HCT116 (cell line): ENCODE measurements around the gene NUDT2. TPM values are rescaled to one million over a fixed set of nuclear protein-coding genes. Genes with fewer than 3 reads are reported as not detected.

Experiments
- ATAC-seq: fragments of 200-7000 bp; cut with Tn5 transposase; 2 replicates; pipeline ENCODE4 v1.9.1; 2020; ENCODE audit warnings: mild to moderate bottlenecking, moderate library complexity
- BruUV-seq: library from RNA; stranded (reverse); fragments of 400-500 nt; replicated peaks from 2 replicates; lab custom pipeline; 2021; lab: Mats Ljungman, UMichigan
- CTCF ChIA-PET: fragments of 300-600 bp; sonication (Branson Sonifier 250); formaldehyde crosslinking; loops from one replicate; lab custom pipeline; 2021; ENCODE audit warnings: antibody characterized with exemption; lab: Charles Lee
- POLR2A ChIA-PET: fragments of 300-600, 350-600 bp; sonication (Branson Sonifier 250); formaldehyde crosslinking; loops from one replicate; lab custom pipeline; 2021; ENCODE audit warnings: antibody characterized with exemption; lab: Charles Lee
- RAD21 ChIA-PET, 2 experiments: fragments of 300-600 bp; sonication (Branson Sonifier 250); formaldehyde crosslinking; loops; one replicate each; lab custom pipeline; 2023; ENCODE audit warnings: low total read pairs in 2 of 2; ENCODE audit not compliant: uncharacterized antibody in 2 of 2, unreplicated experiment in 2 of 2, low non-redundant PET in 1 of 2; lab: Charles Lee
- DNase-seq: peaks from one replicate; pipeline ENCODE4 v3.0.0-alpha.2; 2010; ENCODE audit warnings: low read depth, low spot score
- H2AFZ ChIP-seq: fragments of 200-600 bp; shearing (Covaris generic), sonication (generic); 2 replicates; pipeline ENCODE4 v1.6.1; 2017; ENCODE audit warnings: low read depth, mixed run types, mixed read lengths, antibody characterized with exemption, low read length; ENCODE audit not compliant: poor library complexity, severe bottlenecking
- H3K27ac ChIP-seq: 2 replicates; pipeline ENCODE4 v1.5.1; 2012; ENCODE audit warnings: low read depth, low read length
- H3K27me3 ChIP-seq: fragments of 200-600 bp; sonication (generic); 2 replicates; pipeline ENCODE4 v1.6.1; 2016; ENCODE audit warnings: mixed run types, low read length, mixed read lengths; ENCODE audit not compliant: insufficient read depth
- H3K36me3 ChIP-seq, 2 experiments: fragments of 200-500 bp in 1 of 2; fragments of 200-600 bp in 1 of 2; sonication (Bioruptor generic) in 1 of 2; sonication (generic) in 1 of 2; 2 replicates each; pipeline versions ENCODE4 v1.5.1 to v1.6.1; 2014 to 2016; ENCODE audit warnings: low read length in 2 of 2, inconsistent platforms in 1 of 2, mixed read lengths in 1 of 2, mixed run types in 1 of 2; ENCODE audit not compliant: insufficient read depth in 2 of 2, control insufficient read depth in 1 of 2
- H3K4me1 ChIP-seq, 2 experiments: fragments of 200-600 bp in 1 of 2; sonication (generic) in 1 of 2; 2 replicates each; pipeline versions ENCODE4 v1.5.1 to v1.6.1; 2012 to 2017; ENCODE audit warnings: low read length in 2 of 2, inconsistent platforms in 1 of 2, mild to moderate bottlenecking in 1 of 2, mixed read lengths in 1 of 2, mixed run types in 1 of 2, moderate library complexity in 1 of 2; ENCODE audit not compliant: insufficient read depth in 2 of 2, control insufficient read depth in 1 of 2
- H3K4me2 ChIP-seq: fragments of 200-600 bp; sonication (generic); 2 replicates; pipeline ENCODE4 v1.6.1; 2017; ENCODE audit warnings: mixed run types, low read length, mixed read lengths
- H3K4me3 ChIP-seq, 2 experiments: fragments of 200-600 bp in 1 of 2; sonication (generic) in 1 of 2; replicated peaks in 1 of 2; 2 replicates each; pipeline ENCODE4 v1.5.1; 2011 to 2016; ENCODE audit warnings: low read length in 2 of 2, control low read depth in 1 of 2, low read depth in 1 of 2, mild to moderate bottlenecking in 1 of 2, mixed read lengths in 1 of 2, mixed run types in 1 of 2
- H3K79me2 ChIP-seq: fragments of 200-600 bp; sonication (generic); 2 replicates; pipeline ENCODE4 v1.6.1; 2017; ENCODE audit warnings: mild to moderate bottlenecking, mixed run types, low read length, moderate library complexity, mixed read lengths; ENCODE audit not compliant: insufficient read depth
- H3K9ac ChIP-seq: fragments of 200-600 bp; sonication (generic); 2 replicates; pipeline ENCODE4 v1.6.1; 2016; ENCODE audit warnings: low read length, mixed read lengths
- H3K9me2 ChIP-seq: fragments of 200-600 bp; sonication (generic), shearing (Covaris generic); 2 replicates; pipeline ENCODE4 v1.6.1; 2017; ENCODE audit warnings: mixed run types, mild to moderate bottlenecking, moderate library complexity; ENCODE audit not compliant: insufficient read depth
- H3K9me3 ChIP-seq, 2 experiments: fragments of 200-500 bp in 1 of 2; fragments of 200-600 bp in 1 of 2; sonication (Bioruptor generic) in 1 of 2; sonication (generic) in 1 of 2; 2 replicates each; pipeline ENCODE4 v1.6.1; 2014 to 2017; ENCODE audit warnings: low read length in 2 of 2, mixed read lengths in 2 of 2, inconsistent platforms in 1 of 2, low read depth in 1 of 2, mild to moderate bottlenecking in 1 of 2, mixed run types in 1 of 2, moderate library complexity in 1 of 2; ENCODE audit not compliant: control insufficient read depth in 1 of 2, insufficient read depth in 1 of 2
- H4K20me1 ChIP-seq: fragments of 200-600 bp; sonication (generic), shearing (Covaris generic); 2 replicates; pipeline ENCODE4 v1.6.1; 2017; ENCODE audit warnings: mixed run types, mild to moderate bottlenecking, moderate library complexity; ENCODE audit not compliant: insufficient read depth
- CBX3 ChIP-seq: IDR thresholded peaks from 2 replicates; pipeline ENCODE4 v1.6.1; 2012; ENCODE audit warnings: low read depth
- CEBPB ChIP-seq: IDR thresholded peaks from 2 replicates; pipeline ENCODE4 v1.6.1; 2012; ENCODE audit warnings: low read depth
- EZH2phosphoT487 ChIP-seq: fragments of 200-600 bp; IDR thresholded peaks from 2 replicates; pipeline ENCODE4 v1.6.1; 2018; ENCODE audit warnings: antibody characterized with exemption, borderline replicate concordance
- FOSL1 ChIP-seq: IDR thresholded peaks from 2 replicates; pipeline ENCODE4 v1.6.1; 2012; ENCODE audit warnings: low read depth
- JUND ChIP-seq: IDR thresholded peaks from 2 replicates; pipeline ENCODE4 v1.6.1; 2012
- POLR2A ChIP-seq: IDR thresholded peaks from 2 replicates; pipeline ENCODE4 v1.7.0; 2011; ENCODE audit warnings: borderline replicate concordance; ENCODE audit not compliant: insufficient read depth, insufficient read length; ENCODE audit errors: extremely low read depth
- POLR2AphosphoS5 ChIP-seq: IDR thresholded peaks from 2 replicates; pipeline ENCODE4 v1.6.1; 2011; ENCODE audit warnings: mild to moderate bottlenecking, low read depth, low read length, moderate library complexity
- RAD21 ChIP-seq: IDR thresholded peaks from 2 replicates; pipeline ENCODE4 v1.6.1; 2012; ENCODE audit warnings: low read depth, mild to moderate bottlenecking
- SP1 ChIP-seq: IDR thresholded peaks from 2 replicates; pipeline ENCODE4 v1.6.1; 2012; ENCODE audit warnings: low read depth
- SRF ChIP-seq: IDR thresholded peaks from 2 replicates; pipeline ENCODE4 v1.6.1; 2012; ENCODE audit warnings: low read depth
- ZFX ChIP-seq: fragments of 450-650 bp; IDR thresholded peaks from 2 replicates; pipeline ENCODE4 v1.6.1; 2017
- intact Hi-C: fragments of 100-400 bp; cut with micrococcal nuclease; formaldehyde crosslinking; loops from 2 replicates; pipeline ENCODE4 v1.10.0; 2022
- total RNA-seq: library from RNA; stranded (reverse); gene quantifications from one replicate; pipeline ENCODE4 v1.2.1, GENCODE V29; 2021; ENCODE audit not compliant: unreplicated experiment
- TF ChIP-seq, protein P1 (sequence below): IDR thresholded peaks from 2 replicates; pipeline ENCODE4 v1.6.1; 2011; ENCODE audit warnings: mild to moderate bottlenecking, low read length, moderate library complexity; ENCODE audit not compliant: insufficient replicate concordance; ENCODE audit errors: extremely low read depth
- TF ChIP-seq, protein P2 (sequence below): IDR thresholded peaks from 2 replicates; pipeline ENCODE4 v1.6.1; 2012
- TF ChIP-seq, protein P3 (sequence below), 3 experiments: fragments of 200-600 bp in 1 of 3; sonication (generic) in 1 of 3; IDR thresholded peaks in 2 of 3; conservative IDR thresholded peaks in 1 of 3; 2 replicates each; pipeline ENCODE4 v1.5.1; 2012 to 2017; ENCODE audit warnings: low read depth in 2 of 3, low read length in 2 of 3, antibody characterized with exemption in 1 of 3, borderline replicate concordance in 1 of 3, control low read depth in 1 of 3, mild to moderate bottlenecking in 1 of 3, mixed read lengths in 1 of 3, mixed run types in 1 of 3, moderate library complexity in 1 of 3; ENCODE audit not compliant: insufficient read depth in 1 of 3

The NUDT2 gene
- total RNA-seq, 1 experiment from 2014 or later = 39.3 TPM

DNA sequence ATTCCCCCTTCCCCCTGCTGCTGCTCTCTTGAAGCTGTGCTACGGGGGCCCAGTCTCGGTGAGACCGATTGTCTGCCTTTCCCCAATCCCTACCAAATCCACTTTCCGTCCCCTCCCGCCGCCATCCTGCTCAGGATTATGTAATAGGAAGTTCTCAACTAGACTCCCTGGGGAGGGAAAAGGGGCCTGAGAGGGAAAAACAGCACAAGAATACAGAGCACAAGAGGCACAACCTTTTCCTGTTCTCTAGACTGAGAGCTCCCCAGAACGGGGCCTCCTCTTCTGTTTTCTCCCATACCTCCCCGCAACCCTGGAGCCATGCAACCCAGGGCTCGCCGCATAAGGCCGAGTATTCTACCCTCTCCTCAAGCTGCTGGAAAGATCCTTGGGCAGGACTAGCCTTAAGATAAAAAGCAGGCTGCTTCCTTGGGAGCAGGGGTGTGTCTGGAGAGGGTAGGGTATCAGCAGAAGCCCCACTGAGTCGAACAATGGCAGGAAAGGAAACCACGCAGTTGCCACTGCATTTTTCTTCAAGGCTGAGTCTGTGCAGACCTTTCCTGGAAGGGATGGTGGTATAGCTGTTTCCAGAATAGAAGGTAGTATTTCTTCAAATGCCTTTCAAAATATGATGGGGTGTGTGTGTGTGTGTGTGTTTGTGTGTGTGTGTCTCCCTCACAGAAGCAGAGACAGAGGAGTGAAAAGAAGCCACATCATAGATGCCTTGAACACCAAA lies 34.4 kb downstream of the NUDT2 start (continued):
- TF ChIP-seq, protein P1, sequence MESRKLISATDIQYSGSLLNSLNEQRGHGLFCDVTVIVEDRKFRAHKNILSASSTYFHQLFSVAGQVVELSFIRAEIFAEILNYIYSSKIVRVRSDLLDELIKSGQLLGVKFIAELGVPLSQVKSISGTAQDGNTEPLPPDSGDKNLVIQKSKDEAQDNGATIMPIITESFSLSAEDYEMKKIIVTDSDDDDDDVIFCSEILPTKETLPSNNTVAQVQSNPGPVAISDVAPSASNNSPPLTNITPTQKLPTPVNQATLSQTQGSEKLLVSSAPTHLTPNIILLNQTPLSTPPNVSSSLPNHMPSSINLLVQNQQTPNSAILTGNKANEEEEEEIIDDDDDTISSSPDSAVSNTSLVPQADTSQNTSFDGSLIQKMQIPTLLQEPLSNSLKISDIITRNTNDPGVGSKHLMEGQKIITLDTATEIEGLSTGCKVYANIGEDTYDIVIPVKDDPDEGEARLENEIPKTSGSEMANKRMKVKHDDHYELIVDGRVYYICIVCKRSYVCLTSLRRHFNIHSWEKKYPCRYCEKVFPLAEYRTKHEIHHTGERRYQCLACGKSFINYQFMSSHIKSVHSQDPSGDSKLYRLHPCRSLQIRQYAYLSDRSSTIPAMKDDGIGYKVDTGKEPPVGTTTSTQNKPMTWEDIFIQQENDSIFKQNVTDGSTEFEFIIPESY = no peak
- TF ChIP-seq POLR2AphosphoS5 = no peak
- no peak for TF ChIP-seq SP1
- no peak for TF ChIP-seq EZH2phosphoT487
- TF ChIP-seq RAD21 = no peak
- no peak for TF ChIP-seq POLR2A
- TF ChIP-seq, protein P2, sequence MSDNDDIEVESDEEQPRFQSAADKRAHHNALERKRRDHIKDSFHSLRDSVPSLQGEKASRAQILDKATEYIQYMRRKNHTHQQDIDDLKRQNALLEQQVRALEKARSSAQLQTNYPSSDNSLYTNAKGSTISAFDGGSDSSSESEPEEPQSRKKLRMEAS = no peak

DNA sequence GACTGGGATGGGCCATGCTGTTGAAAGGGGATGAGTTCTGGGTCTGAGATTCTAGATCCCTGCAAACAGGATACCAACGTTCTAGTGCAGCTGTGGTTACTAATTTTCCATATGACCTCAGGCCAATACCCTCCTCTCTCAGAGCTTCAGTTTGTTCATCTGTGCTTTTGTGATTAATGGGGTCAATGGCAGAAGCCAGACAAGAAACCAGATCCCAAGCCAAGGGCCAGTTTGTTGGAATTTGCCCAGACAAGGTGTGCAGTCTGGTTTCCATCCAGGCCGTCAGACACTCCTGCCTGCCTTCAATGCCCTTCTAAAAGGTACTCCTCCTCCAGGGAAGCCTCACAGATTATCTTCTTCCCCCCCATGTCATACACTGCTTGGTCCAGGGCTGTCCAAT lies 35.9 kb downstream of the NUDT2 start:
- H3K9me3 ChIP-seq = no peaks in the 10 kb centered on the region
- H3K27me3 ChIP-seq = no peaks in the 10 kb centered on the region
- H3K4me2 ChIP-seq = no peak overlapping the region
- BruUV-seq = no TSS peak
- H2AFZ ChIP-seq = no peak overlapping the region
- intact Hi-C loops = no loop called here
- H4K20me1 ChIP-seq = no peaks in the 10 kb centered on the region
- TF ChIP-seq CBX3 (no peak), POLR2AphosphoS5 (no peak), JUND (no peak), CEBPB (no peak), SRF (no peak), FOSL1 (no peak), RAD21 (no peak), ZFX (no peak)
- TF ChIP-seq, protein P3, sequence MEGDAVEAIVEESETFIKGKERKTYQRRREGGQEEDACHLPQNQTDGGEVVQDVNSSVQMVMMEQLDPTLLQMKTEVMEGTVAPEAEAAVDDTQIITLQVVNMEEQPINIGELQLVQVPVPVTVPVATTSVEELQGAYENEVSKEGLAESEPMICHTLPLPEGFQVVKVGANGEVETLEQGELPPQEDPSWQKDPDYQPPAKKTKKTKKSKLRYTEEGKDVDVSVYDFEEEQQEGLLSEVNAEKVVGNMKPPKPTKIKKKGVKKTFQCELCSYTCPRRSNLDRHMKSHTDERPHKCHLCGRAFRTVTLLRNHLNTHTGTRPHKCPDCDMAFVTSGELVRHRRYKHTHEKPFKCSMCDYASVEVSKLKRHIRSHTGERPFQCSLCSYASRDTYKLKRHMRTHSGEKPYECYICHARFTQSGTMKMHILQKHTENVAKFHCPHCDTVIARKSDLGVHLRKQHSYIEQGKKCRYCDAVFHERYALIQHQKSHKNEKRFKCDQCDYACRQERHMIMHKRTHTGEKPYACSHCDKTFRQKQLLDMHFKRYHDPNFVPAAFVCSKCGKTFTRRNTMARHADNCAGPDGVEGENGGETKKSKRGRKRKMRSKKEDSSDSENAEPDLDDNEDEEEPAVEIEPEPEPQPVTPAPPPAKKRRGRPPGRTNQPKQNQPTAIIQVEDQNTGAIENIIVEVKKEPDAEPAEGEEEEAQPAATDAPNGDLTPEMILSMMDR (IDR thresholded peaks at IDR 0.05 in 2 of 3, conservative IDR thresholded peaks at IDR 0.05 in 1 of 3; ENCODE audit: borderline replicate concordance in 1 of 3, insufficient read depth in 1 of 3, low read depth in 2 of 3, low read length in 2 of 3) = no peak
- TF ChIP-seq, protein P1 = no peak
- no peaks in the 10 kb centered on the region for H3K36me3 ChIP-seq
- H3K4me1 ChIP-seq = no peaks in the 10 kb centered on the region
- no peaks in the 10 kb centered on the region for H3K79me2 ChIP-seq
- RAD21 ChIA-PET = no interaction called here
- no peak overlapping the region for H3K9ac ChIP-seq
- no peak overlapping the region for H3K4me3 ChIP-seq
- ATAC-seq (no peak), DNase-seq (no peak)
- CTCF ChIA-PET = no interaction called here
- H3K27ac ChIP-seq = no peak overlapping the region
- POLR2A ChIA-PET = no interaction called here
- H3K9me2 ChIP-seq = no peaks in the 10 kb centered on the region
